GM12878 (cell line): ENCODE results near the gene RAD51B.

Source experiments
- CTCF ChIP-seq, 3 experiments: IDR thresholded peaks in 2 of 3; conservative IDR thresholded peaks in 1 of 3; 2 replicates each; pipeline ENCODE4 v1.5.1; 2011; ENCODE audit warnings: low read depth in 3 of 3, low read length in 3 of 3, mild to moderate bottlenecking in 3 of 3, control low read depth in 2 of 3, moderate library complexity in 2 of 3, inconsistent platforms in 1 of 3, mixed read lengths in 1 of 3; ENCODE audit not compliant: control insufficient read depth in 2 of 3, insufficient read depth in 1 of 3; ENCODE audit errors: extremely low read depth in 1 of 3
- EGR1 ChIP-seq, 2 experiments: IDR thresholded peaks; 1 replicate in 1 of 2; 2 replicates in 1 of 2; pipeline ENCODE4 v1.6.1; 2011 to 2012; ENCODE audit warnings: low read depth in 2 of 2, low read length in 2 of 2, borderline replicate concordance in 1 of 2, mild to moderate bottlenecking in 1 of 2, moderate library complexity in 1 of 2
- ETV6 ChIP-seq, 2 experiments: fragments of 450-650 bp in 1 of 2; IDR thresholded peaks in 1 of 2; conservative IDR thresholded peaks in 1 of 2; 2 replicates each; pipeline ENCODE4 v1.6.1; 2014; ENCODE audit warnings: antibody characterized with exemption in 1 of 2, borderline replicate concordance in 1 of 2, low read depth in 1 of 2, mild to moderate bottlenecking in 1 of 2, moderate library complexity in 1 of 2
- POLR2A ChIP-seq: IDR thresholded peaks from 2 replicates; pipeline ENCODE4 v1.6.1; 2011; ENCODE audit warnings: low read depth, mild to moderate bottlenecking, low read length
- SREBF1 ChIP-seq: IDR thresholded peaks from 2 replicates; pipeline ENCODE4 v1.6.1; 2012; ENCODE audit warnings: mild to moderate bottlenecking, low read length
- TARDBP ChIP-seq: IDR thresholded peaks from 2 replicates; pipeline ENCODE4 v1.6.1; 2016; ENCODE audit warnings: borderline replicate concordance
- TCF12 ChIP-seq: IDR thresholded peaks from 2 replicates; pipeline ENCODE4 v1.6.1; 2011; ENCODE audit warnings: low read depth, mild to moderate bottlenecking, low read length

- TF ChIP-seq TCF12 (no peak), ETV6 (conservative IDR thresholded peaks at IDR 0.05 in 1 of 2, IDR thresholded peaks at IDR 0.05 in 1 of 2; ENCODE audit: borderline replicate concordance in 1 of 2, low read depth in 1 of 2) (no peak), CTCF (IDR thresholded peaks at IDR 0.05 in 2 of 3, conservative IDR thresholded peaks at IDR 0.05 in 1 of 3; ENCODE audit: control insufficient read depth in 2 of 3, extremely low read depth in 1 of 3, insufficient read depth in 1 of 3, low read depth in 3 of 3, low read length in 3 of 3) (no peak), POLR2A (no peak), EGR1 (IDR thresholded peaks at IDR 0.05; ENCODE audit: borderline replicate concordance in 1 of 2, low read depth in 2 of 2, low read length in 2 of 2) (no peak), TARDBP (no peak), SREBF1 (no peak)
Measured at GRCh38 chr14:67952381-67952780, 132.8 kb downstream of the RAD51B start.
